Measurements from ENCODE around the gene GPC3. TPM values are rescaled to one million over a fixed set of nuclear protein-coding genes. Genes with fewer than 3 reads are reported as not detected.

GPC3 gene
- total RNA-seq, 1 experiment from 2014 or later, result 233 TPM

- intact Hi-C loops (cut with micrococcal nuclease; ENCODE audit: unreplicated experiment), result no loop called here
- H3K4me3 ChIP-seq (ENCODE audit: low read depth, low read length), result no peak overlapping the region
- no peaks in the 10 kb centered on the region for H3K27me3 ChIP-seq (replicated peaks; ENCODE audit: control insufficient read depth, insufficient read depth, low read length)
- no peak for DNase-seq
- no peaks in the 10 kb centered on the region for H3K4me1 ChIP-seq
- ChIA-PET CTCF (no interaction called here), POLR2A (no interaction called here)
- H3K9me3 ChIP-seq, result 0 out of 2 replicates have a peak, but pooled peaks cover 4% of the 10 kb centered on the region
- H3K36me3 ChIP-seq (ENCODE audit: control insufficient read depth, insufficient read depth, low read length), result no peaks in the 10 kb centered on the region
- peaks cover 14% of the 10 kb centered on the region for H3K36me3 Mint-ChIP-seq (ENCODE audit: insufficient read depth, unreplicated experiment)
- no peaks in the 10 kb centered on the region for H3K27me3 Mint-ChIP-seq (ENCODE audit: insufficient read depth, unreplicated experiment)
- TF ChIP-seq CTCF (IDR thresholded peaks at IDR 0.05; ENCODE audit: insufficient read depth in 1 of 2, low read depth in 1 of 2, low read length in 1 of 2, severe bottlenecking in 1 of 2, unreplicated experiment in 1 of 2), result no peak
- H3K9me3 Mint-ChIP-seq (ENCODE audit: unreplicated experiment), result peaks cover 8% of the 10 kb centered on the region
- no peak overlapping the region for H3K4me3 Mint-ChIP-seq (ENCODE audit: unreplicated experiment)
- no peaks in the 10 kb centered on the region for H3K4me1 Mint-ChIP-seq (ENCODE audit: low read depth, unreplicated experiment)
- no peak overlapping the region for H3K27ac Mint-ChIP-seq (ENCODE audit: unreplicated experiment)
- BruUV-seq (replicated peaks), result no TSS peak
These were observed 409.8 kb downstream of the GPC3 start for GRCh38 chrX:133575501-133576136.

DNA sequence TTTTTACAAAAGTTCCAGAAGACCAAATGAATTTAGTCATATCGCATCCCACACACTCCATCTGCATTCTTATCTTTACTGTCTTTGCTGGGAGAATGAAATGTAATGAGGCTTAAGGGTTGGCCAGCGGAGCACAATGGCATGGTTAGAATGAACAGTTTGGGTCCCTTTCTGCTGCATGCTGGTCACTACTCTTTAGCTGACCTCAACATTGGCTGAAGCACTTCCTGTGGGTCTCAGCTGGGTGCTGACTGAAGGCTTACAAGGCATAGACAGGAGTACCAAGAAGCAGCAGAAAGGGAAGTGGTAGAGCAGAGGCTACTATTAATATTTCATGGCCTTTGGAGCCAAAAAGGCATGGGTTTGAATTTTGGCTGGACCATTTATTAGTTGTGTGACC, 410.7 kb downstream of the GPC3 start:
- Mint-ChIP-seq H3K36me3 (ENCODE audit: insufficient read depth, unreplicated experiment) (peaks cover 14% of the 10 kb centered on the region), H3K27me3 (ENCODE audit: insufficient read depth, unreplicated experiment) (no peaks in the 10 kb centered on the region), H3K27ac (ENCODE audit: unreplicated experiment) (no peak overlapping the region), H3K4me3 (ENCODE audit: unreplicated experiment) (no peak overlapping the region), H3K4me1 (ENCODE audit: low read depth, unreplicated experiment) (no peaks in the 10 kb centered on the region), H3K9me3 (ENCODE audit: unreplicated experiment) (peaks cover 8% of the 10 kb centered on the region)
- no TSS peak for BruUV-seq (replicated peaks)
- H3K27me3 ChIP-seq (replicated peaks; ENCODE audit: control insufficient read depth, insufficient read depth, low read length), result no peaks in the 10 kb centered on the region
- no peaks in the 10 kb centered on the region for H3K36me3 ChIP-seq (ENCODE audit: control insufficient read depth, insufficient read depth, low read length)
- ChIA-PET CTCF (no interaction called here), POLR2A (no interaction called here)
- no peak for TF ChIP-seq CTCF (IDR thresholded peaks at IDR 0.05; ENCODE audit: insufficient read depth in 1 of 2, low read depth in 1 of 2, low read length in 1 of 2, severe bottlenecking in 1 of 2, unreplicated experiment in 1 of 2)
- intact Hi-C loops (cut with micrococcal nuclease; ENCODE audit: unreplicated experiment), result no loop called here
- DNase-seq, result no peak
- H3K4me1 ChIP-seq, result no peaks in the 10 kb centered on the region
- no peak overlapping the region for H3K4me3 ChIP-seq (ENCODE audit: low read depth, low read length)
- H3K9me3 ChIP-seq, result 0 out of 2 replicates have a peak, but pooled peaks cover 4% of the 10 kb centered on the region

- H3K4me1 Mint-ChIP-seq (ENCODE audit: low read depth, unreplicated experiment), result no peaks in the 10 kb centered on the region
- H3K27me3 ChIP-seq (replicated peaks; ENCODE audit: control insufficient read depth, insufficient read depth, low read length), result no peaks in the 10 kb centered on the region
- intact Hi-C loops (cut with micrococcal nuclease; ENCODE audit: unreplicated experiment), result no loop called here
- CTCF ChIA-PET, result no interaction called here
- no peaks in the 10 kb centered on the region for H3K4me1 ChIP-seq
- no peak overlapping the region for H3K4me3 ChIP-seq (ENCODE audit: low read depth, low read length)
- DNase-seq, result no peak
- H3K36me3 ChIP-seq (ENCODE audit: control insufficient read depth, insufficient read depth, low read length), result no peaks in the 10 kb centered on the region
- H3K4me3 Mint-ChIP-seq (ENCODE audit: unreplicated experiment), result no peak overlapping the region
- BruUV-seq (replicated peaks), result no TSS peak
- POLR2A ChIA-PET, result no interaction called here
- H3K9me3 ChIP-seq, result 0 out of 2 replicates have a peak, but pooled peaks cover 4% of the 10 kb centered on the region
- H3K36me3 Mint-ChIP-seq (ENCODE audit: insufficient read depth, unreplicated experiment), result peaks cover 7% of the 10 kb centered on the region
- TF ChIP-seq CTCF (IDR thresholded peaks at IDR 0.05; ENCODE audit: insufficient read depth in 1 of 2, low read depth in 1 of 2, low read length in 1 of 2, severe bottlenecking in 1 of 2, unreplicated experiment in 1 of 2), result no peak
- no peak overlapping the region for H3K27ac Mint-ChIP-seq (ENCODE audit: unreplicated experiment)
- H3K9me3 Mint-ChIP-seq (ENCODE audit: unreplicated experiment), result peaks cover 8% of the 10 kb centered on the region
- H3K27me3 Mint-ChIP-seq (ENCODE audit: insufficient read depth, unreplicated experiment), result no peaks in the 10 kb centered on the region
These were observed 414.8 kb downstream of the GPC3 start for GRCh38 chrX:133570549-133570948.
